Measurements from ENCODE around the gene ACSL1. TPM values are rescaled to one million over a fixed set of nuclear protein-coding genes. Genes with fewer than 3 reads are reported as not detected.
A peak's percentile ranks its signal among the peaks of the same experiment; 100 is the strongest.
"Not testable (repeated sequence)": the region's sequence is repeated elsewhere in the genome, so short reads cannot be mapped to it uniquely, and the experiment has no call there.

ACSL1 gene
- total RNA-seq, 1 experiment from 2014 or later, result 5.3 TPM

DNA sequence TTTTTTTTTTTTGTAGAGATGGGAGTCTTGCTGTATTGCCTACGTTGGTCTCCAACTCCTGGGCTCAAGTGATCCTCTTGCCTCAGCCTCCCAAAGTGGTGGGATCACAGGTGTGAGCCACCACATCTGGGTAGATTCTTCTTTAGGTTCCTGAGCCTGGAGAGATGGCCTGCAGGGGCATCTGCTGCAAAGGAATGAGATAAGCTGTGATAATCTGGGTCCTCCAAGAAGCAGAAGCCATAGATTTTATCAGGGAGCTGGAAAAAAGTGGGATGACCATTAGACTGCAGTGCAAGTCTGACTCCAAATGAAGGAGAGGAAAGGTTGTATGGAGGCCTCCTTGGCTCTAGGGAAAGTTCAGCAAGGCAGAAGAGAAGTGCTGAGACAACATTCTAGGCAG, 19.0 kb upstream of the ACSL1 start:
- in situ Hi-C loops (cut with HindIII; ENCODE audit: low sequenced_read_pairs), result no loop called here
- DNase-seq (ENCODE audit: low spot score), result no peak

DNA sequence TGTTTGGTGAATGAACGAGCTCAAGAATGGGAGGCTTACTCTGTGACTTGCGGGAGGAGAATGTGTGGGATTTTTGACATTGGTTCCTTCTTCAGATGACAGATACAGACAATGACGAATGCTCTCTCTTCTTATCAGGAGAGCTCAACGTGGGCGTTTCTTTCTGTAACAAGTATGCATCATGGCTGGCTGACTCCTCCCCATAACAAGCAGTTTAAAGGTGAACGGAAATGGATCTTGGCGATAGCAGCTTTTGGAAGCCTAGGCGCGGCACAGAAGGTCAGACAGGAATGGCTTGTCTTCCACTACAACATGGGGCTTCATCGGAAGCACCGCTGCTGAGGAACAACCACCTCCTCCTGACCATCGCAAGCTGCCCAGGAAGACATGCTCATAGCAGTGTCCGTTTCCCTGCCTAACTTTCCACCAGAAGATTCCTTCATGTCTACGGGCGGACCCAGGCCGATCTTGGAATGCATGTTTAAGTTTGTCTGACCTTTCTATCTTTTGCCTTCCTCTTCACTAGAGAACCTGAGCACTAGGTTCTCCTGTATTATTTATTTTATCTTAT, 18.3 kb upstream of the ACSL1 start:
- in situ Hi-C loops (cut with HindIII; ENCODE audit: low sequenced_read_pairs), result no loop called here
- no peak for DNase-seq (ENCODE audit: low spot score)

DNA sequence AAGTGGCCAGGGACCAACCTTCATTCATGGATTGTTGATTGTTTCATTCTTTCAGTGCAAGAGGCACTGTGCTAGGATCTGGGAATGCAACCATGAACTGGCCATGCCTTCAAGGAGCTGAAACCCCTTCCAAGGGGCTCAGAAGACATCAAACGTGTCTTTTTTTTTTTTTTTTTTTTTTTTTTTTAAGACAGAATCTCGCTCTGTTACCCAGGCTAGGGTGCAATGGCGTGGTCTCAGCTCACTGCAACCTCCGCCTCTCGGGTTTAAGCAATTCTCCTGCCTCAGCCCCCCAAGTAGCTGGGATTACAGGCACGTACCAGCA, 13.3 kb upstream of the ACSL1 start:
- in situ Hi-C loops (cut with HindIII; ENCODE audit: low sequenced_read_pairs); DNase-seq (ENCODE audit: low spot score): not testable (repeated sequence)

DNA sequence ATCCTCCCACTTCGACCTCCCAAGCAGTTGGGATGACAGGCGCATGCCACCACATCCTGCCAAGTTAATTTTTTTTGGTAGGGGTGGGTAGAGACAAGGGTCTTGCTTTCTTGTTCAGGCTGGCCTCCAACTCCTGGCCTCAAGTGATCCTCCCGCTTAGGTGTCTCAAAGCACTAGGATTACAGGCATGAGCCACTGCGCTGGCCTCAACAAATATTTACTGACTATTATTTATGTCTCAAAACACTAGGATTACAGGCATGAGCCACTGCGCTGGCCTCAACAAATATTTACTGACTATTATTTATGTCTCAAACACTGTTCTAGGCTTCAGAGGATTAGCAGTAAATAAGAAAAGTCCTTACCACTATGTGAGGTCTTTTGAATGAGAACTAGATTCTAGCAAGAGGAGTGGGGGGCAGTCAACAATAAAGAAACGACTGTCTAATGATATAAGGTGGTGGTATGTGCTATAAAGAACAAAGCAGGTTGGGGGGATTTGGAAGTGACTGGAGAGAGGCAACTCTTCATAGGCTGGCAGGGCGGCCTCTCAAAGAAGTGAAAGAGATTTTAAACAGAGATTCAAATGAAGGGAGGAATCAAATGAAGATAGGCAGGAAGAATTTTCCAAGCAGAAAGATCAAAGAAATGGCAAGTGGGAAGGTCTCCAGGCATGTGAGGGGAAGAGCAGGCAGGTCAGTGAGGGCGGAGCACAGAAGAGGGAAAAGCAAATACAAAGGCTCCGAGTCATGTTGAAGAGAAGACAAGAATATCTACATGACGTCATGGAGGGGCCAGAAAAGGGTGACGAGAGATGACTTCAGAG, 12.7 kb upstream of the ACSL1 start:
- in situ Hi-C loops (cut with HindIII; ENCODE audit: low sequenced_read_pairs), result no loop called here
- no peak for DNase-seq (ENCODE audit: low spot score)

DNA sequence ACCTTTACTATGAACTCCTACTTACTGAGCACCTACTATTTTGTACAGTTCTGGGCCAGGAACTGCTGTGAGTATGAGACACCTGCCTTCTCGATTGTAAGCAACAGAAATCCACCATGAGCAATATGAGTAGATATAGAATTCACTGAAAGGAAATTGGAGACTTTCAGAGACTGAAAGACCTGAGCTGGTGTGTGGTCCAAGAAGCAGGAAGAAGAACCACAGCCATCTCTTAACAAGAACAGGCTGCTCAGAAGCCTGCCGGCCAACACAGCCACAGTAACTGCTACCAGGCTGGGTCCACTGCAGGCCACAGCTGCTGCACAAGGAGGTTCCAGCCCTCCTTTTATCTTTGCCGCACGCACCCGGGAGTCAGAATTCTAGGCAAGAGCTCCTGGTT, 10.8 kb upstream of the ACSL1 start:
- in situ Hi-C loops (cut with HindIII; ENCODE audit: low sequenced_read_pairs), result no loop called here
- no peak for DNase-seq (ENCODE audit: low spot score)

DNA sequence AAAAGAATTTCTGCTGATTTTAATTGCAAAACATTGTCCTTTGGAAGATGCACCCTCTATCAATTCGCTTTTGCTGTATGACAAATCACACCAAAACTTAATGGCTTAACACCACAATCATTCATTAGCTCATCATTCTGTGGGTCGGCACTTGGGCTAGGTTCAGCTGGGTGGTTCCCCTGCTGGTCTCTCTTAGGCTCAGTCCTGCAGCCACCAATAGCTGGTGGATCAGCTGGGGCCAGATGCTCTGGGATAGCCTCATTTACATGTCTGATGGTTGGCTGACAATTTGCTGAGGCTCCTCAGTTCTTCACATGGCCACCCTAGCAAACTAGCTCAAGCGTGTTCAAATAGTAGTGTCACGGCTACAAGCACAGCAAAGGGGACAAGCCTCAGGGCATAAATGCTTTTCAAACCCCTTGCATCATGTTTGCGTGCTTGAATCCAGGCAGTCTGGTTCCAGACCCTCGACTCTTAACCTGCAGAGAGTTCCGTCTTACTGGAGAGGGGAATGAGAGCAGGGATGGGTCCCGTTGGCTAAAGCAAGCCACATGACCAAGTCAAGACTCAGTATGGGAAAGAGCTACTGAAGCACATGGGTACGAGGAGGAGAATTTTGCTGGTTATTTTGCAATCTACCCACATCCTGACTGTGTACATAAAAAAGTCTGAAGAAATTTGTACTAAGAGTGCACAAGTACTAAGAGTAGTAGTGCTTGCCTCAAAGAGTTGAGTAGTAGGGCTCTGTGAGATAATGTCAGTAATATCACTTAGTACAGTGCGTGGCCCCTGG, 7.5 kb upstream of the ACSL1 start:
- DNase-seq (ENCODE audit: low spot score), result no peak
- in situ Hi-C loops (cut with HindIII; ENCODE audit: low sequenced_read_pairs), result no loop called here

DNA sequence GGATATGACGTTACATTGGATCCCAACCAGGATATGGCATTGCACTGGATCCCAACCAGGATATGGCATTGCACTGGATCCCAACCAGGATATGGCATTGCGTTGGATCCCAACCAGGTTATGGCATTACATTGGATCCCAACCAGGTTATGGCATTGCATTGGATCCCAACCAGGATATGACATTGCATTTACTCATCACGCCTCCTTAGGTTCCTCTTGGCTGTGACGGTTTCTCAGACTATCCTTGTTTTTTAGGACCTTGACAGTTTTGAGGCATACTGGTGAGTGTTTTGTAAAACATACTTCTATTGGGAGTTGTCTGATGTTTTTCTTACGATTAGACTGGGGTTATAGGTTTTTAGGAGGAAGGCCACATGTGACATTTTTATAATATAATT, 5.4 kb upstream of the ACSL1 start:
- in situ Hi-C loops (cut with HindIII; ENCODE audit: low sequenced_read_pairs), result no loop called here
- DNase-seq (ENCODE audit: low spot score), result no peak

DNA sequence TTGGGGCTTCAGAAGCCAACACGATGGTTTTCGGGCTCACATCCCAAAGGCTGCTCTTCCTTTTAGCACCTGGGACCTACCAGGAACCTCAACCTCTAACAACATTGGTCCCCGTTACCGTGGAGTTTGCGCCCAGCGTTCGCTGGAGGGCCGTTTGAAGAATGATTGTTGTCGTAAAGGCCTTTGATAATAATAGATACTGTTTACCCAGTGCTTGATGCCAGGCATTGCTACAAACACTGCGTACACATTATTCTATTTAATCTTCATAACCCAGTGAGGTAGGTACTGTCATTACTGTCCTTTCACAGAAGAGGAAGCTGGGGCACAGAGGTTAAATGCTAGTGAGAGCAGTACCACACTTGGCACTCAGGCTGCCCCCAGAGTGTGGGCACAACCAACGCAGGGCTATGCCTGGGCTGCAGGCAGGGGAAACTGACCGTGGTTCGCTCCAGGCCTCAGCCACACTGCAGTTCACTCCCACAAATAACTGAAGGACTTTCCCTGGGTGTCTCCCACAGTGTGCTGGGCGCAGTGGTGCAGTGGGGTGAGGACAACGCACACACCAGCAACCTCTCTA, 1.0 kb upstream of the ACSL1 start:
- DNase-seq (ENCODE audit: low spot score), result no peak
- in situ Hi-C loops (cut with HindIII; ENCODE audit: low sequenced_read_pairs), result no loop called here

DNA sequence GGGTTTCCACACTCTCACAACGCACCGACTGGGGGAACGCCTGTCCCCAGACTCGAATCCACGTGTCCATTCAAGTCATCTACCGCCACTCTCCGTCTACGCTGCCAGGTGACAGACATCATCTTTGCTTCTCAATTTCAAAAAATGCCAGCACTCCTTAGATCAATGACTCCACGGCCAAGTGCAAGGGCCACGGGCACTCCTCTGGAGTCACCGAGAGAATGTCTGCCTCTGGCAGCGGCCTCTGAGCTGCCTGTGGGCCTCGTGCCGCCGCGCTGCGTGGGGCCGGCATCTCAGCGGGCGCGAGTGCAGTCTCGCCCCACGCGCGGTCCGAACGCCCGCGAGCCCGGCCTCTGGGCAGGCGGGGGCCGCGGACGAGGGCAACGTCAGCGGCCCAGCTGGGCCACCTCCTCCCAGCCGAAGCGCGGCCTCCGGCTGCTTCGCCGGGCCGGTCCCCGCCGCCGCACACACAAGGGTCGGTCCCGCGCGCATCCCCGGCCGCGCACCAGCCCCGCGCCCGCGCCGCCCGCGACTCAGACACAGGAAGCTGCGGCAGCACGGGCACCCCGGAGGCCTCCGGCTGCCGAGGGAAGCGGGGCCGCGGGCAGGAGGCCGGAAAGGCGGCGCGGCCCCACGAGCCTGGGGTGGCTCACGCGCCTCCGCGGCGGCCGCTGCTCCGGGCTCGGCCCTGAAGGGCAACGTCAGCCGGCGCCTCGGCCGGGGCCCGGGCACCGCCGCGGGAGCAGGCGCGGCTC, 450 bp downstream of the ACSL1 start:
- in situ Hi-C loops (cut with HindIII; ENCODE audit: low sequenced_read_pairs), result no loop called here
- DNase-seq (ENCODE audit: low spot score), result peak; percentile 39

DNA sequence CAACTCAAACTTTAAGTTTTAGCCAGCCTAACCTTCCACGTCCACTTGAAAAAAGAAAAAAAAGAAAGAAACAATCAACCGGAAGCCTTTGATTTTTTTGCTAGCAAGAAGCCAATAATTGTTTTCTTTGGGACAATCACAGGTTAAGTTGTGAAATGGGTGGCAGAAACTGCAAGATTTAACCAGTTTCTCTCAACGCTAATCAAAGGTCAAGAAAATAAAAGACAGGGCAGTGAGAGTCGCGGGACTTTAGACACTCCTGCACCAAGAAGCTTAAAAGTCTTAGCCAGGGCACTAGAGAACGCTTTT, 1.0 kb downstream of the ACSL1 start:
- no peak for DNase-seq (ENCODE audit: low spot score)

DNA sequence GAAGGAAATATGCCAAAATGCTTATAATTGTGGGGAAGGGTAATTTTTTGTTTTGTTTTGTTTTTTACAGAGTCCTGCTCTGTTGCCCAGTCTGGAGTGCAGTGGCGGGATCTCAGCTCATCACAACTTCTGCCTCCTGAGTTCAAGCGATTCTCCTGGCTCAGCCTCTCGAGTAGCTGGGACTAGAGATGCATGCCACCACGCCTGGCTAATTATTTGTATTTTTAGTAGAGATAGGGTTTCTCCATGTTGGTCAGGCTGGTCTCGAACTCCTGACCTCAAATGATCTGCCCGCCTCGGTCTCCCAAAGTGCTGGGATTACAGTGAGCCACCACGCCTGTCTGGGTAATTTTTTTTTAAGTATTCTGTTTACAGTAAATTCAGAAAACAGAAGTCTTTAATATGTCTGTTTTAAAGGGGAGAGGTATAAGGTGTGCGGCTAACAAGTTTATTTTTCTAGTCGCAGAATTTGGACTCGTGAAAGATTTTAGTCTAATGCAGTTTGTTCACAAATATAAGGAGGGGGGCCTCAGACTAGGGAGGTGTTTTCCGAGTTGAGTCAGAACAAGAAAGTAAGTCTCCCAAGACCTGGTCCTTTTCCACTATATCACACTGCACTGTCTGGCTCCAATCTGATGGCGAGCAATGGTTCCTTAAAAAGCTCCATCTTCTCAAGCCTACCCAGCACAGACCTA, 1.5 kb downstream of the ACSL1 start:
- in situ Hi-C loops (cut with HindIII; ENCODE audit: low sequenced_read_pairs), result no loop called here
- no peak for DNase-seq (ENCODE audit: low spot score)

More for the DNA sequence above, 1.0 kb downstream of the ACSL1 start:
- in situ Hi-C loops (cut with HindIII; ENCODE audit: low sequenced_read_pairs), result no loop called here

DNA sequence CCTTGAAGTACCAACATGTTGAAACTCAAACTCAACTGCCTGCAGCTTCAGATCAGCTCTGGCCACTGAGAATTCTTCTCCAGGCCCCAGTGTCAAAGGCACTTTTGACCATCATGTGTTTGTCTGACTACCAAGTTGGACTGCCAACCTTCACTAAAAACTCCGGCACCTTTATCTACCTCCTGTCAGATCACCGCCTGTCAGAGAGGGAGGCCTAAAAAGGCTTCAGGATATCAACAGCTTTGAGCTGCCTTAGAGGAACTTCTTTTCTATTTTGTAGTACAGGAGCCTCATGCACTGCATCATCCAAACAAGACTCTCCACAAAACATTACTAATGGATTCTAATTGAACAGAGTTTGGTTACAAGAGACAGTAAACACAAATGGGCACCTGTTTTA, 2.8 kb downstream of the ACSL1 start:
- no peak for DNase-seq (ENCODE audit: low spot score)
- in situ Hi-C loops (cut with HindIII; ENCODE audit: low sequenced_read_pairs), result no loop called here

DNA sequence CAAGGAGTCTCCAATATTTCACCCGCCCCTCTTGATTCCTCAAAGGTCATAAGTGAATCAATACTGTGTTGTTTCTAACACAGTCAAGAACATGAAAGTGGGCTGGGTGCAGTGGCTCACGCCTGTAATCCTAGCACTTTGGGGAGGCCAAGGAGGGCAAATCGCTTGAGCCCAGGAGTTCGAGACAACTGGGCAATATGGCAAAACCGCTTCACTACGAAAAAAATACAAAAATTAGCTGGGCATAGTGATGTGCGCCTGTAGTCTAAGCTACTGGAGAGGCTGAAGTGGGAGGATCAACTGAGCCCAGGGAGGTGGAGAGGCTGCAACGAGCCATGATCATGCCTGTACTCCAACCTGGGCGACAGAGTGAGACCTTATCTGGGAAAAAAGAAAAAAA, 3.4 kb downstream of the ACSL1 start:
- in situ Hi-C loops (cut with HindIII; ENCODE audit: low sequenced_read_pairs), result no loop called here

DNA sequence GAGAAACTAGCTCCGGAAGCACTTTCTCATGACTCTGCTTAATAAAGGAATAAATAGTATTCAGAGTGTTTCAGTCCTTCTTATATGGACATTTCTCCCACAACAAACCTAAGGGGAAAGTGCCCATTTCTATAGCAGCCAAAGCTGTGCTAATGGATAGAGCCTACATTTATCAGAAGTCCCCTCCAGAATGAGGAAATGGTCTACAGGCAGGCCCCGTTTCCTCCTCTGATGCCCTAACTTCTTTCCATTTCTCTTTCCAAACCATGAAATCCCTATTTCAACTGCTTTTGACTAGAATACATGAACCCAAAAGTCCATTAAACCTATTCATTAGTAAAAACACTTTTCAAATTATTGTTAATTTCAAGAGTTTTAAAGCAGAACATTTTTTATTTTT, 4.5 kb downstream of the ACSL1 start:
- no peak for DNase-seq (ENCODE audit: low spot score)
- in situ Hi-C loops (cut with HindIII; ENCODE audit: low sequenced_read_pairs), result no loop called here

More for the DNA sequence above, 3.4 kb downstream of the ACSL1 start:
- DNase-seq (ENCODE audit: low spot score), result no peak

DNA sequence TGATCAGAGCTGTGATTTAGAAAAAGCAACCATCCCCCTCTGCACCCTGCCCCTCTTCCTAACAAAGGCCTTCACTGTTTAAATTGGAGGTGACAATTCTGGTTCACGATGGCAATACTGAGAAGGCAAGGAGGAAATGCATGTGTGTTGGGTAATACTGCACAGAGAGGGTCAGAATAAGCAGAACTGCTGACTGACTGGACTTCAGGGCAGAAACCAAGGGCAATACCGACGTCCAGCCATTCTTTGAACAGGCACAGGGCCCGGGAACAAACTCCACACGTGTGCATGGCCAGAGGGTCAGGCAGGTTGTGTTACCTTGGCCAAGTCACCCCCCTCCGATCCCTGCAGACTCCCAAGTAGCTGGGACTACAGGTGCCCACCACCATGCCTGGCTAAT, 6.0 kb downstream of the ACSL1 start:
- no peak for DNase-seq (ENCODE audit: low spot score)
- in situ Hi-C loops (cut with HindIII; ENCODE audit: low sequenced_read_pairs), result no loop called here

DNA sequence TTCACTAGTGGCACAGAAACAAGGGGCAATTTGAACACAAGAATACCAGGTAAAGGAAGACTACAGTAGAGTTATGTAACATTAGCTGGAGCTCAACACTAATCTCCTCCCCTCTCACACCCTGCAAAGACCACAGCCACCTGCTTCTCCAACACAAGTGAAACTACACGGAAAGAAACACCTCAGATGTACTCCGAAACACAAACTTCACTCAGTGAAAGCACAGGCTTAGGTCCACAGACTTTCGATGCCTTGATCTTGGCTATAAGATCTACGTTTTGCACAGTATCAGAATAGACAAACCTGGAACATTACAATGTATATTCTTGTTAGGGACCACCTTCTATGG, 7.6 kb downstream of the ACSL1 start:
- in situ Hi-C loops (cut with HindIII; ENCODE audit: low sequenced_read_pairs), result no loop called here
- DNase-seq (ENCODE audit: low spot score), result no peak

DNA sequence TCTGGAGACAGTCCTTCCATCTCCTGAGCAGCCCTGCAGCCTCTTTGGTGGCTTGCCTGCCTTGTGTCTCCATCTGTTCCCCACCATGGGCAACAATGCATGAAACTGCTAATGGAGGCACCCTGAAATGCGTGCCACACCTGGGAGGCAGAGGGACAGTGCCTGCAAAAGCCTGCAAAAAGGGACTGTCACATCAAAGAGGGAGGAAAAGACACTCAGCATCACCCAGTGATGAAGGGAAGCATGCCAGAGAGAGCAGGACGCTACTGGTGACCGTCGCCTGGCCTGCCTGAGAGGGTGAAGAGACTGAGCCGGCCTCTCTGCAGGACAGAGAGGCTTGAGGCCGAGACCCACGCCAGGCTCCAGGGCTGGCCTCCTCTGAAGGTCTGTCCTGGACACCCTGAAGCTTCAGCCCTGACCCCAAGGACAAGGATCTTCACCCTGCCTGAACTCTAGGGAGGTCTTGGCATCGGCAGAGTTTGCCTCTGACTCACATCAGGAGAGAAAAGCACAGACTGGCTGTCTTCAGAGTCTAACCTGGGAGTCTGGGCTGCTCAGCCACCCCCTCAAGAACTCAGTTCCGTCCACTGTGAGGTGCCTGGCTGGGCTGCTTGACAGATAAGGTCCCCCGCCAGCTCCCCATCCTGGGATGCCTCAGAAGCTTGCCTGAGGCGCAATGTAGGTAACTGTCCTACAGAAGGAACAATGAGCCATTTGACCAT, 8.1 kb downstream of the ACSL1 start:
- no peak for DNase-seq (ENCODE audit: low spot score)
- in situ Hi-C loops (cut with HindIII; ENCODE audit: low sequenced_read_pairs), result no loop called here

DNA sequence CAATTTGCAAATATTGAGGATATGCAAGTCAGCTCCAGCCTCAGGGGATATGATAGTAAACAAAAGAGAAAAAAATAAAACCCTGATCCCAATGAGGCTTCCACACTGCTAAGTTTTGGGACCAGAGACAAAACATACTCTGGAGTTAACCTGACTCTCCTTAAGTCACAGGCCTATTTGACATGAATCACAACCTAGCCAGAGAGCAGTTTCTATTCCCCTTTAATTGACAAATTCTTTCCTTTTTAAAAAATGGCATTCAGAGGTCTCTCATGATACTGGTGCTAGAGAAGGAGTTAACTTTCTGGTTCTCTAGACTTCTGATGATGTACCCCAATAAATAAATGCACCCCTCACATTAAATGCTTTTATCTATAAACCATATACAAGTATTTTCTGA, 8.8 kb downstream of the ACSL1 start:
- in situ Hi-C loops (cut with HindIII; ENCODE audit: low sequenced_read_pairs), result no loop called here
- DNase-seq (ENCODE audit: low spot score), result no peak
